Smooth muscle cell (in vitro differentiated cells): ENCODE results near the gene PLEKHA5. TPM values are rescaled to one million over a fixed set of nuclear protein-coding genes. Genes with fewer than 3 reads are reported as not detected.

ENCODE experiments used
- DNase-seq: peaks from one replicate; lab custom pipeline; 2025; ENCODE audit not compliant: unreplicated experiment; lab: John Stamatoyannopoulos, UW
- H2AFZ ChIP-seq: fragments of 200-600 bp; sonication (generic); 2 replicates; pipeline ENCODE4 v1.6.0; 2016; ENCODE audit warnings: antibody characterized with exemption, low read depth, mild to moderate bottlenecking
- H3F3A ChIP-seq: fragments of 200-600 bp; sonication (generic); 2 replicates; pipeline ENCODE4 v1.6.0; 2017; ENCODE audit warnings: antibody characterized with exemption, low read depth
- H3K27ac ChIP-seq: fragments of 200-600 bp; sonication (generic); 2 replicates; pipeline ENCODE4 v1.5.1; 2016; ENCODE audit warnings: low read depth, mild to moderate bottlenecking
- H3K27me3 ChIP-seq: fragments of 200-600 bp; sonication (generic); 2 replicates; pipeline ENCODE4 v1.6.1; 2016; ENCODE audit warnings: low read depth, mild to moderate bottlenecking
- H3K36me3 ChIP-seq: fragments of 200-600 bp; sonication (generic); 2 replicates; pipeline ENCODE4 v1.5.1; 2016; ENCODE audit warnings: low read depth
- H3K4me1 ChIP-seq: fragments of 200-600 bp; sonication (generic); 2 replicates; pipeline ENCODE4 v1.5.1; 2016; ENCODE audit warnings: low read depth
- H3K4me2 ChIP-seq: fragments of 200-600 bp; sonication (generic); 2 replicates; pipeline ENCODE4 v1.6.0; 2016; ENCODE audit warnings: mild to moderate bottlenecking
- H3K4me3 ChIP-seq: fragments of 200-600 bp; sonication (generic); 2 replicates; pipeline ENCODE4 v1.5.1; 2016; ENCODE audit warnings: mild to moderate bottlenecking
- H3K79me2 ChIP-seq: fragments of 200-600 bp; sonication (generic); 2 replicates; pipeline ENCODE4 v1.6.0; 2016; ENCODE audit warnings: low read depth, mild to moderate bottlenecking
- H3K9ac ChIP-seq: fragments of 200-600 bp; sonication (generic); 2 replicates; pipeline ENCODE4 v1.6.0; 2016; ENCODE audit warnings: low read depth
- H3K9me3 ChIP-seq: fragments of 200-600 bp; sonication (generic); replicated peaks from 2 replicates; pipeline ENCODE4 v1.5.1; 2016; ENCODE audit warnings: low read depth
- H4K20me1 ChIP-seq: fragments of 200-600 bp; sonication (generic); 2 replicates; pipeline ENCODE4 v1.6.0; 2016; ENCODE audit warnings: low read depth
- CTCF ChIP-seq: fragments of 200-600 bp; sonication (generic); IDR thresholded peaks from 2 replicates; pipeline ENCODE4 v1.5.1; 2017; ENCODE audit warnings: borderline replicate concordance, mild to moderate bottlenecking, antibody characterized with exemption; ENCODE audit not compliant: insufficient read depth, poor library complexity, severe bottlenecking
- WGBS: methylation state at CpG from one replicate; pipeline ENCODE4 v1.1.7; 2016; ENCODE audit warnings: low lambda C conversion rate; 5-methylcytosine and 5-hydroxymethylcytosine counted together
- polyA plus RNA-seq: library from polyadenylated mRNA; unstranded; fragments of >200 nt; fragmentation: Nextera tagmentation; extraction: Ambion mirVana; gene quantifications from 2 replicates; pipeline ENCODE4 v1.2.1, GENCODE V29; 2016
- total RNA-seq: library from RNA; depleted of rRNA; stranded (reverse); fragments of >200 nt; gene quantifications from 2 replicates; pipeline ENCODE4 v1.2.3, GENCODE V29; 2014

Gene PLEKHA5
- total and polyA plus RNA-seq, 2 experiments from 2014 or later, result 21.4 to 43.1 TPM

GRCh38 chr12:19165451-19165850 lies 35.9 kb downstream of the PLEKHA5 start:
- no peak overlapping the region for H2AFZ ChIP-seq
- no peaks in the 10 kb centered on the region for H3K36me3 ChIP-seq
- no peak overlapping the region for H3K9ac ChIP-seq
- H3K4me2 ChIP-seq, result peak overlapping the region; percentile 21
- H3K4me1 ChIP-seq, result peaks cover 14% of the 10 kb centered on the region
- no peaks in the 10 kb centered on the region for H3K27me3 ChIP-seq
- no peaks in the 10 kb centered on the region for H3K9me3 ChIP-seq
- peaks cover 33% of the 10 kb centered on the region for H4K20me1 ChIP-seq
- no peaks in the 10 kb centered on the region for H3F3A ChIP-seq
- TF ChIP-seq CTCF, result no peak
- DNase-seq, result no peak
- H3K79me2 ChIP-seq, result peaks cover 70% of the 10 kb centered on the region
- 88% methylated on average over 2 of the region's 2 CpGs for WGBS
- H3K27ac ChIP-seq, result peak overlapping the region; percentile 35
- no peak overlapping the region for H3K4me3 ChIP-seq

GRCh38 chr12:19166387-19166786 lies 36.9 kb downstream of the PLEKHA5 start:
- Histone ChIP-seq H3K27me3 (no peaks in the 10 kb centered on the region), H3K9me3 (no peaks in the 10 kb centered on the region), H2AFZ (no peak overlapping the region), H3K27ac (no peak overlapping the region), H3F3A (no peaks in the 10 kb centered on the region), H4K20me1 (peaks cover 31% of the 10 kb centered on the region), H3K4me2 (no peak overlapping the region), H3K4me1 (peaks cover 14% of the 10 kb centered on the region), H3K36me3 (no peaks in the 10 kb centered on the region), H3K4me3 (no peak overlapping the region), H3K9ac (no peak overlapping the region), H3K79me2 (peaks cover 69% of the 10 kb centered on the region)
- no peak for DNase-seq
- 89% methylated on average over 5 of the region's 5 CpGs for WGBS
- TF ChIP-seq CTCF, result no peak

GRCh38 chr12:19166956-19167355 lies 37.4 kb downstream of the PLEKHA5 start:
- Histone ChIP-seq H3K4me1 (peaks cover 14% of the 10 kb centered on the region), H3K27ac (no peak overlapping the region), H3K9me3 (no peaks in the 10 kb centered on the region), H4K20me1 (peaks cover 27% of the 10 kb centered on the region), H3K4me3 (no peak overlapping the region), H3K4me2 (no peak overlapping the region), H3K36me3 (no peaks in the 10 kb centered on the region), H3K27me3 (no peaks in the 10 kb centered on the region), H2AFZ (no peak overlapping the region), H3K79me2 (peaks cover 69% of the 10 kb centered on the region), H3F3A (no peaks in the 10 kb centered on the region), H3K9ac (no peak overlapping the region)
- DNase-seq, result no peak
- no peak for TF ChIP-seq CTCF
- 35% methylated on average over 2 of the region's 2 CpGs for WGBS

GRCh38 chr12:19167708-19168107 lies 38.2 kb downstream of the PLEKHA5 start:
- Histone ChIP-seq H3K9ac (no peak overlapping the region), H3F3A (no peaks in the 10 kb centered on the region), H3K4me2 (no peak overlapping the region), H3K79me2 (peaks cover 69% of the 10 kb centered on the region), H3K27ac (no peak overlapping the region), H2AFZ (no peak overlapping the region), H4K20me1 (peaks cover 27% of the 10 kb centered on the region), H3K27me3 (no peaks in the 10 kb centered on the region), H3K36me3 (no peaks in the 10 kb centered on the region), H3K4me1 (peaks cover 14% of the 10 kb centered on the region), H3K9me3 (no peaks in the 10 kb centered on the region), H3K4me3 (no peak overlapping the region)
- no peak for DNase-seq
- TF ChIP-seq CTCF, result no peak
- WGBS, result 100% methylated on average over 1 of the region's 1 CpG
